CD4-positive, alpha-beta memory T cell (primary cell): ENCODE results near the gene PMEPA1. TPM values are rescaled to one million over a fixed set of nuclear protein-coding genes. Genes with fewer than 3 reads are reported as not detected.

Experiments used
- CTCF ChIA-PET: fragments of 350-600 bp; sonication (Branson Sonifier 250); formaldehyde crosslinking; loops from one replicate; lab custom pipeline; 2021; ENCODE audit warnings: inconsistent platforms; ENCODE audit not compliant: partially characterized antibody; lab: Charles Lee
- POLR2A ChIA-PET: fragments of 350-600 bp; sonication (Branson Sonifier 250); formaldehyde crosslinking; loops from one replicate; lab custom pipeline; 2021; ENCODE audit not compliant: partially characterized antibody; lab: Charles Lee
- DNase-seq, 5 donors: peaks; one replicate each; pipeline versions ENCODE4 v3.0.0 to v3.0.0-alpha.2; 2020 to 2022; ENCODE audit warnings: mixed read lengths in 1 of 5
- H3K27ac ChIP-seq: one replicate; pipeline ENCODE4 v1.7.0; 2013; ENCODE audit warnings: low read depth, low read length
- H3K27me3 ChIP-seq: 2 replicates; pipeline ENCODE4 v1.7.0; 2013; ENCODE audit warnings: mild to moderate bottlenecking, low read length, moderate library complexity; ENCODE audit not compliant: insufficient read depth
- H3K36me3 ChIP-seq: 2 replicates; pipeline ENCODE4 v1.7.0; 2013; ENCODE audit warnings: mild to moderate bottlenecking, low read length, moderate library complexity; ENCODE audit not compliant: insufficient read depth
- H3K4me1 ChIP-seq: 2 replicates; pipeline ENCODE4 v1.7.0; 2013; ENCODE audit warnings: mild to moderate bottlenecking, low read length, moderate library complexity; ENCODE audit not compliant: insufficient read depth
- H3K4me3 ChIP-seq, 2 donors: one replicate each; pipeline ENCODE4 v1.7.0; 2013; ENCODE audit warnings: low read length in 2 of 2, mild to moderate bottlenecking in 1 of 2
- H3K9me3 ChIP-seq, 2 donors: one replicate each; pipeline ENCODE4 v1.7.0; 2013; ENCODE audit warnings: low read length in 2 of 2, control low read depth in 1 of 2; ENCODE audit not compliant: control insufficient read depth in 1 of 2
- H3K27ac Mint-ChIP-seq, 7 donors: one replicate each; pipeline ENCODE4 v1.8.0; 2020 to 2021; ENCODE audit warnings: mixed read lengths in 7 of 7, mild to moderate bottlenecking in 6 of 7, inconsistent platforms in 3 of 7, moderate library complexity in 3 of 7
- H3K27me3 Mint-ChIP-seq, 2 donors: one replicate each; pipeline ENCODE4 v1.8.0; 2020 to 2021; ENCODE audit warnings: mixed read lengths in 2 of 2
- H3K36me3 Mint-ChIP-seq, 2 donors: one replicate each; pipeline ENCODE4 v1.8.0; 2020 to 2021; ENCODE audit warnings: mixed read lengths in 2 of 2, inconsistent platforms in 1 of 2, mild to moderate bottlenecking in 1 of 2
- H3K4me1 Mint-ChIP-seq, 4 donors: one replicate each; pipeline ENCODE4 v1.8.0; 2020 to 2021; ENCODE audit warnings: mixed read lengths in 4 of 4, mild to moderate bottlenecking in 1 of 4
- H3K4me3 Mint-ChIP-seq, 8 donors: one replicate each; pipeline ENCODE4 v1.8.0; 2020 to 2021; ENCODE audit warnings: mixed read lengths in 8 of 8, mild to moderate bottlenecking in 7 of 8, moderate library complexity in 6 of 8, inconsistent platforms in 3 of 8
- H3K9me3 Mint-ChIP-seq, 8 donors: one replicate each; pipeline ENCODE4 v1.8.0; 2020 to 2021; ENCODE audit warnings: mixed read lengths in 8 of 8, mild to moderate bottlenecking in 5 of 8, inconsistent platforms in 3 of 8, moderate library complexity in 1 of 8
- intact Hi-C: fragments of 100-400 bp; cut with micrococcal nuclease; formaldehyde crosslinking; loops from one replicate; pipeline ENCODE4 v1.15.1; 2023
- polyA plus RNA-seq, 2 donors: library from polyadenylated mRNA; unstranded; fragments of 300-500 nt; fragmentation: Illumina TruSeq; gene quantifications; one replicate each; pipeline ENCODE4 v1.2.3, GENCODE V29; 2021
- total RNA-seq, 2 experiments: library from RNA; stranded (reverse); gene quantifications; one replicate each; pipeline ENCODE4 v1.2.3, GENCODE V29; 2021

Gene PMEPA1
- total and polyA plus RNA-seq, 4 experiments from 2014 or later = 1.2 to 8.9 (median 5.5) TPM

- CTCF ChIA-PET = no interaction called here
- Mint-ChIP-seq H3K27me3 (no peaks in the 10 kb centered on the region), H3K27ac (no peak overlapping the region), H3K4me1 (no peaks in the 10 kb centered on the region), H3K36me3 (no peaks in the 10 kb centered on the region), H3K4me3 (no peak overlapping the region), H3K9me3 (no peaks in the 10 kb centered on the region)
- Histone ChIP-seq H3K27ac (no peak overlapping the region), H3K9me3 (no peaks in the 10 kb centered on the region), H3K27me3 (no peaks in the 10 kb centered on the region), H3K4me1 (no peaks in the 10 kb centered on the region), H3K36me3 (no peaks in the 10 kb centered on the region), H3K4me3 (no peak overlapping the region)
- DNase-seq = no peak
- POLR2A ChIA-PET = no interaction called here
- intact Hi-C loops = no loop called here
Observed at GRCh38 chr20:57671662-57672061, 38.2 kb downstream of the PMEPA1 start.

GRCh38 chr20:57671072-57671391 lies 38.8 kb downstream of the PMEPA1 start:
- Histone ChIP-seq H3K36me3 (no peaks in the 10 kb centered on the region), H3K4me3 (no peak overlapping the region), H3K9me3 (no peaks in the 10 kb centered on the region), H3K27me3 (no peaks in the 10 kb centered on the region), H3K27ac (no peak overlapping the region), H3K4me1 (no peaks in the 10 kb centered on the region)
- Mint-ChIP-seq H3K9me3 (no peaks in the 10 kb centered on the region), H3K27ac (no peak overlapping the region), H3K4me1 (no peaks in the 10 kb centered on the region), H3K4me3 (no peak overlapping the region), H3K27me3 (no peaks in the 10 kb centered on the region), H3K36me3 (no peaks in the 10 kb centered on the region)
- ChIA-PET POLR2A (no interaction called here), CTCF (no interaction called here)
- intact Hi-C loops = no loop called here
- no peak for DNase-seq

GRCh38 chr20:57670288-57671071 lies 39.3 kb downstream of the PMEPA1 start:
- Mint-ChIP-seq H3K4me3 (no peak overlapping the region), H3K27me3 (no peaks in the 10 kb centered on the region), H3K9me3 (no peaks in the 10 kb centered on the region)

GRCh38 chr20:57669632-57670031 lies 40.2 kb downstream of the PMEPA1 start:
- Mint-ChIP-seq H3K27ac (no peak overlapping the region), H3K4me1 (no peaks in the 10 kb centered on the region), H3K36me3 (no peaks in the 10 kb centered on the region), H3K9me3 (no peaks in the 10 kb centered on the region), H3K27me3 (no peaks in the 10 kb centered on the region), H3K4me3 (no peak overlapping the region)
- no peaks in the 10 kb centered on the region for H3K4me1 ChIP-seq
- POLR2A ChIA-PET = no interaction called here
- no peaks in the 10 kb centered on the region for H3K9me3 ChIP-seq
- H3K36me3 ChIP-seq = no peaks in the 10 kb centered on the region
- no peaks in the 10 kb centered on the region for H3K27me3 ChIP-seq
- CTCF ChIA-PET = interaction anchor here (1.4 kb wide), 2 partner anchors 11 to 47 kb away, joined by 4 to 5 read pairs; no protein-coding TSS in a partner anchor
- H3K4me3 ChIP-seq = no peak overlapping the region
- intact Hi-C loops = loop anchor here (1.0 kb wide), 1 partner anchor 72 kb away; no protein-coding TSS in a partner anchor
- DNase-seq = no peak
- H3K27ac ChIP-seq = no peak overlapping the region

More at GRCh38 chr20:57670288-57671071, 39.3 kb downstream of the PMEPA1 start:
- Histone ChIP-seq H3K27ac (no peak overlapping the region), H3K4me3 (no peak overlapping the region), H3K4me1 (no peaks in the 10 kb centered on the region), H3K9me3 (no peaks in the 10 kb centered on the region), H3K36me3 (no peaks in the 10 kb centered on the region), H3K27me3 (no peaks in the 10 kb centered on the region)
- no peaks in the 10 kb centered on the region for H3K4me1 Mint-ChIP-seq
- intact Hi-C loops = no loop called here
- CTCF ChIA-PET = no interaction called here
- H3K27ac Mint-ChIP-seq = no peak overlapping the region
- POLR2A ChIA-PET = no interaction called here
- no peak for DNase-seq
- H3K36me3 Mint-ChIP-seq = no peaks in the 10 kb centered on the region

- Mint-ChIP-seq H3K27ac (peak overlapping the region in 1 of 7 donors; percentile 4), H3K9me3 (no peaks in the 10 kb centered on the region), H3K4me3 (no peak overlapping the region), H3K36me3 (no peaks in the 10 kb centered on the region), H3K27me3 (no peaks in the 10 kb centered on the region), H3K4me1 (no peaks in the 10 kb centered on the region)
- Histone ChIP-seq H3K27me3 (no peaks in the 10 kb centered on the region), H3K36me3 (no peaks in the 10 kb centered on the region), H3K27ac (no peak overlapping the region), H3K9me3 (no peaks in the 10 kb centered on the region), H3K4me3 (no peak overlapping the region), H3K4me1 (no peaks in the 10 kb centered on the region)
- intact Hi-C loops = no loop called here
- ChIA-PET CTCF (interaction anchor here (1.4 kb wide), 1 partner anchor 13 kb away, joined by 4 read pairs; no protein-coding TSS in a partner anchor), POLR2A (no interaction called here)
- no peak for DNase-seq
Observed at GRCh38 chr20:57667924-57668782, 41.7 kb downstream of the PMEPA1 start.

- Histone ChIP-seq H3K27ac (no peak overlapping the region), H3K9me3 (no peaks in the 10 kb centered on the region), H3K4me3 (no peak overlapping the region), H3K36me3 (no peaks in the 10 kb centered on the region), H3K4me1 (no peaks in the 10 kb centered on the region), H3K27me3 (no peaks in the 10 kb centered on the region)
- DNase-seq = no peak
- ChIA-PET POLR2A (no interaction called here), CTCF (no interaction called here)
- no peak overlapping the region for H3K4me3 Mint-ChIP-seq
- no peaks in the 10 kb centered on the region for H3K27me3 Mint-ChIP-seq
- no peaks in the 10 kb centered on the region for H3K4me1 Mint-ChIP-seq
- H3K27ac Mint-ChIP-seq = no peak overlapping the region
- intact Hi-C loops = no loop called here
- H3K9me3 Mint-ChIP-seq = no peaks in the 10 kb centered on the region
- no peaks in the 10 kb centered on the region for H3K36me3 Mint-ChIP-seq
Observed at GRCh38 chr20:57667388-57667787, 42.4 kb downstream of the PMEPA1 start.

GRCh38 chr20:57666834-57667157 lies 43.0 kb downstream of the PMEPA1 start:
- H3K4me3 ChIP-seq = no peak overlapping the region

More at GRCh38 chr20:57666834-57667157, 43.0 kb downstream of the PMEPA1 start:
- H3K9me3 ChIP-seq = no peaks in the 10 kb centered on the region
- no peaks in the 10 kb centered on the region for H3K27me3 ChIP-seq
- H3K4me1 ChIP-seq = no peaks in the 10 kb centered on the region
- DNase-seq = no peak
- CTCF ChIA-PET = no interaction called here
- Mint-ChIP-seq H3K36me3 (no peaks in the 10 kb centered on the region), H3K4me3 (no peak overlapping the region), H3K4me1 (no peaks in the 10 kb centered on the region), H3K9me3 (no peaks in the 10 kb centered on the region), H3K27me3 (no peaks in the 10 kb centered on the region), H3K27ac (no peak overlapping the region)
- no peak overlapping the region for H3K27ac ChIP-seq
- POLR2A ChIA-PET = interaction anchor here (1.0 kb wide), 1 partner anchor 39 kb away, joined by 3 read pairs; no protein-coding TSS in a partner anchor
- no peaks in the 10 kb centered on the region for H3K36me3 ChIP-seq
- intact Hi-C loops = no loop called here
